T-helper 1 cell treated with Interleukin-12 subunit alpha and Interleukin-12 subunit beta and Interleukin-4 antibody, amounts not matched to agents 30 ng/mL and 1 ng/mL, for 36 hours (primary cell): ENCODE measurements around the gene IBTK. TPM values are rescaled to one million over a fixed set of nuclear protein-coding genes. Genes with fewer than 3 reads are reported as not detected.
"Not testable (repeated sequence)": the region's sequence is repeated elsewhere in the genome, so short reads cannot be mapped to it uniquely, and the experiment has no call there.

ENCODE experiments used
- intact Hi-C: fragments of 100-400 bp; cut with micrococcal nuclease; formaldehyde crosslinking; loops from one replicate; pipeline ENCODE4 v1.15.1; 2024
- total RNA-seq: library from RNA; stranded (reverse); gene quantifications from 2 replicates; pipeline ENCODE4 v1.2.3, GENCODE V29; 2022

Gene IBTK, protein sequence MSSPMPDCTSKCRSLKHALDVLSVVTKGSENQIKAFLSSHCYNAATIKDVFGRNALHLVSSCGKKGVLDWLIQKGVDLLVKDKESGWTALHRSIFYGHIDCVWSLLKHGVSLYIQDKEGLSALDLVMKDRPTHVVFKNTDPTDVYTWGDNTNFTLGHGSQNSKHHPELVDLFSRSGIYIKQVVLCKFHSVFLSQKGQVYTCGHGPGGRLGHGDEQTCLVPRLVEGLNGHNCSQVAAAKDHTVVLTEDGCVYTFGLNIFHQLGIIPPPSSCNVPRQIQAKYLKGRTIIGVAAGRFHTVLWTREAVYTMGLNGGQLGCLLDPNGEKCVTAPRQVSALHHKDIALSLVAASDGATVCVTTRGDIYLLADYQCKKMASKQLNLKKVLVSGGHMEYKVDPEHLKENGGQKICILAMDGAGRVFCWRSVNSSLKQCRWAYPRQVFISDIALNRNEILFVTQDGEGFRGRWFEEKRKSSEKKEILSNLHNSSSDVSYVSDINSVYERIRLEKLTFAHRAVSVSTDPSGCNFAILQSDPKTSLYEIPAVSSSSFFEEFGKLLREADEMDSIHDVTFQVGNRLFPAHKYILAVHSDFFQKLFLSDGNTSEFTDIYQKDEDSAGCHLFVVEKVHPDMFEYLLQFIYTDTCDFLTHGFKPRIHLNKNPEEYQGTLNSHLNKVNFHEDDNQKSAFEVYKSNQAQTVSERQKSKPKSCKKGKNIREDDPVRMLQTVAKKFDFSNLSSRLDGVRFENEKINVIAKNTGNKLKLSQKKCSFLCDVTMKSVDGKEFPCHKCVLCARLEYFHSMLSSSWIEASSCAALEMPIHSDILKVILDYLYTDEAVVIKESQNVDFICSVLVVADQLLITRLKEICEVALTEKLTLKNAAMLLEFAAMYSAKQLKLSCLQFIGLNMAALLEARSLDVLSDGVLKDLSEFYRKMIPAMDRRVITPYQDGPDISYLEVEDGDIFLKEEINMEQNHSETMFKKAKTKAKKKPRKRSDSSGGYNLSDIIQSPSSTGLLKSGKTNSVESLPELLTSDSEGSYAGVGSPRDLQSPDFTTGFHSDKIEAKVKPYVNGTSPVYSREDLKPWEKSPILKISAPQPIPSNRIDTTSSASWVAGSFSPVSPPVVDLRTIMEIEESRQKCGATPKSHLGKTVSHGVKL (N-terminal part only)
- total RNA-seq = 34.9 and 37.1 TPM in 2 replicates

DNA sequence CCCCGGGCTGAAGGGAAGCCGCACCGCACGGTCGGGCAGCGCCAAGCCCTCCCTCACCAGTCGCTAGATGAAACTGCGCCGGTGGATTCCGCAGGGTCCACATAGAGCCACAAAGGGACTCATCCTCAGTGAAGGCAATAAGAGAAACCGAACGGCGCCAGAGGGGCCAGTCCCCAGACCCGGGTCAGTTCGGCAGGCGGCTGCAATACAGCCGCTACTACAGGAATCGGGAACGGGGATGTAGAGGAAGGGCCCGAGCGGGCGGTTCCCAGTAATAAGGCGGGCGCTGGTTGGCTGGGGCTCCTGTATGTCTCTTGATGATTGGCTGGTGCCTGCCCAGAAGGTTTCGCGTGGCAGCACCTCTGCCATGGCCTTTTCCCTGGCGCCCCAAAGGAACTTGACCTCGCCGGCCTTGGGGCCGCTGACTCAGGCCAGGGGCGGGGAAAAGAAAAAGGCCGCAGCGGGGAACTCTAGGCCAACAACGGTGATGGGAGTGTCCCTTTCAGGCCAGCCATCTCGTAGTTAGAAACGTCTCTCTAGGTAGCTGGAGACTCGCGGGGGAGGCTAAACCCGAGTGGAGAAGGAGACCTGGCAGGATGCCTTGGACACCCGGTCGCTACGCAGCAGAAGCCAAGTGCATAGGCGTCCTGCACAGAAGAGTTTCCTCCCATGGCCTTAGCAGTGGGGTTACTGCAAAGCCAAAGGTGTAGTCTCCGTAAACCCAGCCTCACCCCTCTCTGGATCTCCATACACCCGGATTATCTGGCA is at the start of gene IBTK:
TSS of gene IBTK (minus strand) at position 240 of the 768 bp plus-strand sequence. CDS start 7,258 bp downstream, outside the sequence.
- intact Hi-C loops = loop anchor here (1.0 to 2.0 kb wide), 7 partner anchors 34 to 1979 kb away; partner anchors contain the start of genes CEP162, CYB5R4, PGM3 and RWDD2A

DNA sequence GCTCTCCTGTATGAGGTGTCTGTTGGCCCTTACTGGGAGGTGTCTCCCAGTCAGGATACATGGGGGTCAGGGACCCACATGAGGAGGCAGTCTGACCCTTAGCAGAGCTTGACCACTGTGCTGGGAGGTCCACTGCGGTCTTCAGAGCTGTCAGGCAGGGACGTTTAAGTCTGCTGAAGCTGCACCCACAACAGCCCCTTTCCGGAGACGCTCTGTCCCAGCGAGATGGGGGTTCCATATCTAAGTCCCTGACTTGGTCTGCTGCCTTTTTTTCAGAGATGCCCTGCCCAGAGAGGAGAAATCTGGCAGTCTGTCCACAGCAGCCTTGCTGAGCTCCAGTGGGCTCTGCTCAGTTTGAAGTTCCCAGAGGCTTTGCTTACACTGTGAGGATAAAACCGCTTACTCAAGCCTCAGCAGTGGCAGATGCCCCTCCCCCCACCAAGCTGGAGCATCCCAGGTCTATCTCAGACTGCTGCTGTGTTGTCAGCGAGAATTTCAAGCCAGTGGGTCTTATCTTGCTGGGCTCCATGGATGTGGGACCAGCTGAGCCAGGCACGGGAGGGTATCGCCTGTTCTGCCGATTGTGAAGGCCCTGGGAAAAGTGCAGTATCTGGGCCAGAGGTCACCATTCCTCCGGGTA is 36.3 kb upstream of the IBTK start:
- intact Hi-C loops = no loop called here

DNA sequence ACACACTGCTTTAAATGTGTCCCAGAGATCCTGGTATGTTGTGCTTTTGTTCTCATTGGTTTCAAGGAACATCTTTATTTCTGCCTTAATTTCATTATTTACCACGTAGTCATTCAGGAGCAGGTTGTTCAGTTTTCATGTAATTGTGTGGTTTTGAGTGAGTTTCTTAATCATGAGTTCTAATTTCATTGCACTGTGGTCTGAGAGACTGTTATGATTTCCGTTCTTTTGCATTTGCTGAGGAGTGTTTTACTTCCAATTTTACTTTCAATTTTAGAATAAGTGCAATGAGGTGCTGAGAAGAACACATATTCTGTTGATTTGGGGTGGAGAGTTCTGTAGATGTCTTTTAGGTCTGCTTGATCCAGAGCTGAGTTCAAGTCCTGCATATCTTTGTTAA is 34.0 kb upstream of the IBTK start:
- intact Hi-C loops = loop anchor here (1.0 kb wide), 1 partner anchor 33 kb away; no protein-coding TSS in a partner anchor

DNA sequence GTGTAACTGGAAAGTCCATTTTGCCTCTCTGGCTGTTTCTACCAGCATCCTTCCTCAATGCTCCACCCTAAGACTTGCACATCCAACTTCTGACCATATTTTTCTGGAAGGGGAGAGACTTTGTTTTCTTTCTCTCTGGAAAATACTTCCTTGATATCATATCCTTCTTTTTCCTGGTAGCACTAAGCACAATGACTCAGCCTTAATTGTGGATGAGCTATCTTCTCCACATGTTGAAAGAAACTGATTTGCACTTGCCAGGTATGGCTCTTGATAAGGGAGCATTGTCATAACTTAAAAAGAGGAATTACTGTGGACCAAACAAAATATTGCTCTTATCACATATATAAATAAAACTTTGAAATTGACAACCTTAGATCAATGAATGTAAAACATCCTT is 30.1 kb upstream of the IBTK start:
- intact Hi-C loops = no loop called here

DNA sequence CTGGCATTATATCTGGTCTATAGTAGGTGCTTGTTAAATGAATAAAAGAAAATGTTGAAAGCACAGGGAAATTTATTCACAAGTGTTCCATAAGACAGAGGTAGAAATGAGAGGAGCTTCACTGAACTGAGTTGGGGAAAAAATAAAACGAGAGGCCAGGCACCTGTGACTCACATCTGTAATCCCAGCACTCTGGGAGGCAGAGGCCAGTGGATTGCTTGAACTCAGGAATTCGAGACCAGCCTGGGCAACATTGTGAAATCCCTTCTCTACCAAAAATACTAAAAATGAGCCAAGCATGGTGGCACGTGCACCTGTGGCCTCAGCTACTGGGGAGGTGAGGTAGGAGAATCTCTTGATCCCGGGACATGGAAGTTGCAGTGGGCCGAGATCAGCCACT is 28.1 kb upstream of the IBTK start:
- intact Hi-C loops = no loop called here

DNA sequence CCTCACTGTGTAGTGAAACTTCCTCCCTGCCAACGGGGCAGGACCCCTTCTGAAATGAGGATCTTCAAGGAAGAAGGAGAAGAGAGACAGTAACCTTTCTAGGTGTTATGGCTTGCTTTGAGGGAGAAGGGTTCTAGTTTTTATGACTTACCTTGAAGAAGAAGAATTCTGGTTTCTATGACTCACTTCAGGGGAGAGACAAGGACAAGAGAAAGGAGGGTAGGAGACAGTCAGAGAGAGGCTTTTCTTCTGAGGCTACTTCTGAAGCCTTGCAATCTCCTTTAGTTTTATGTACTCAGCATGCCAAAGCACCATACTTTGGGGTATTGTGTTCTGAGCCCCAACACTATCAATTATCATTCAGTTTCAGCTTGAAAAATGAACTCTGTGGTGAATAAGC is 25.8 kb upstream of the IBTK start:
- intact Hi-C loops = no loop called here

DNA sequence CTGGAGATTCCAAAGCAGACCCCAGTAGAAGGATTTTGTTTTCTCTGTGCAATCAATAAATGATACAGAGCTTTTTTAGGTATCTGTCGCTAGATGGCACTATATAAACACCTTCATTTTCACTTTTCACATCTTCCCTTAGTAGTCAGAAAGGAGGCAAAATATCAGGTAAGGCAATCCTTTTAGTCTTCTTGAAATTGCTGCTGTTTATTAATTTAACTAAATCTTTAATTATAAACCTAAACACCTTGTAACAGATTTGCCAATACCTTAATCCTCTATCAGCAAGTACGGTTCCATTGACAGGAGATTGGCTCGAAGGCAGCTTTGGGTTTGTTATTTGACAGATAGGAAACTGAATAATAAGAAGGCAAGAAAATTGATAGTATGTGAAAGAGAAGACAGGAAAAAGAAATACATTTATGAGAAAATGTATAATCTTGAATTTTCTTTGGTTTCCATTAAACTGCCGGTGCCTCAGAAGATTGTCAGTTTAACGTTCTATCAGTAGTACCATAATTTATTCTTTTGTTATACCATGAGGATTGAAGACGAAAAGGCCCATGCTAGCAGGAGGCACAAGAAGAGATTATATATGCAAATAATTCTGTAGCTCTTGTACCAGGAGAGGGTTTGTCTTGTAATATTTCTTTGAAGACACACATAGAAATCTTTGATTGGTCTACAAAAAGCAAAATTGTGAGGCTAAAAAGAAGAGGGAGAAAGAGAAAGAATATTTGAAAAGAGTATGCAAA is 23.5 kb upstream of the IBTK start:
- intact Hi-C loops = loop anchor here (1.0 to 2.0 kb wide), 4 partner anchors 320 to 1244 kb away; no protein-coding TSS in a partner anchor

DNA sequence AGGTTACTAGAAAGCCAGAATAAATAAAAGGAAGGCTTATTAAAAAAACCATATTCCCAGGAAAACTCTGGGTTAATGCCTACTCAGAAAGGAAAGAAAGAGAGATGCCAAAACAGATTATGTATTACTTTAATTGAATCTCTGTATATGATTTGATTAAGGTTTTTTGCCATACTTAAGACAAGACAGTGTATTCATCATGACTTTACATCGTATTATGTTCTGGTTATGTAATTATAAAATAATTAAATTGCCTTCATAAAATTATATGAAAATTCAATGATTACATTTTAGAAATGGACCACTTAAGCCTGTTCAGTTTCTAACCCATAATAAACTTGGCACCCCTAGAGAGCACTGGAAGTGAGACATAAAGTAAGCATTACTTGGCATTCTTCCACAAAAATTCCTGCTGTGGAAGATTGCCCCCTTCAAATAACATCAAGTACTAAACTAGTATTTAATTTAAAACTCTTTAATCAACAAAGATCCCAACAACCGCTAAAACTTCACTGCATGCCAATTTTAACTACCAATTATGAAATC is 20.8 kb upstream of the IBTK start:
- intact Hi-C loops = no loop called here

DNA sequence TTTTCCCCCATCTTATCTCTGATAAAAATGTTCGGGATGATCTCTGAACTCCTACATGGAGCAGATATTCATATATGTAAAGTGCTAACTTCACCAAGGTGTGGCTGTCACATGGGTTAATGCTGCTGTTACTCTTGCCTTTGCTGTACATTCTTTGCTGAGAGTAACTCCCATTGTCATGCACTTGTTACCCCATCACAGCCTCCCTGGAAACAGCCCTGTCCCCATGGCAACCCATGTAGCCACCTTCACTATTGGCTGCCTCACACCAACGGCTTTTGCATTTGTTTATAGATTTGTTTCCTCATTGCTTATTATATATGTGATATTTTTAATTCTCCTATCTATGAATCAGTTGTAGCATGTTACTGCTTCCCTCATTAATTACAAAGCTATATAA is 17.3 kb upstream of the IBTK start:
- intact Hi-C loops = no loop called here

DNA sequence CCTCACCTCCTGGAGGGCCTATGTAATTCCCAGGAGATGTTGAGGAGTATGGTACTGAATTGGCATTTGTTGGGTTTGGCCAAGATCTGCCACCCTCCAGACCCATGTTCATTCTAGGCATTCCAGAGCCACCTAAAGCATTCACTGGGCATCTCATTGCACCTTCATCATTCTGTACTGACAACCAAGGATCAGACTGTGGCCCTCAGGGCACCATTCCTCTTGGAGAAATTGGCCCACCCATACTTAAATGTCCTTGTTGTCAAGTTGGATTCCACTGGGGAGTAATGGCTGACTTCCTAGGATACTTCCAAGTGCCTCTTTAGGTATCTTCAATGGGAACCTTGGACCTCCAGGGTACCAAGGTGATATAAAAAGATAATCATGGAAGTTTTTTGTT is 16.8 kb upstream of the IBTK start:
- intact Hi-C loops = no loop called here

DNA sequence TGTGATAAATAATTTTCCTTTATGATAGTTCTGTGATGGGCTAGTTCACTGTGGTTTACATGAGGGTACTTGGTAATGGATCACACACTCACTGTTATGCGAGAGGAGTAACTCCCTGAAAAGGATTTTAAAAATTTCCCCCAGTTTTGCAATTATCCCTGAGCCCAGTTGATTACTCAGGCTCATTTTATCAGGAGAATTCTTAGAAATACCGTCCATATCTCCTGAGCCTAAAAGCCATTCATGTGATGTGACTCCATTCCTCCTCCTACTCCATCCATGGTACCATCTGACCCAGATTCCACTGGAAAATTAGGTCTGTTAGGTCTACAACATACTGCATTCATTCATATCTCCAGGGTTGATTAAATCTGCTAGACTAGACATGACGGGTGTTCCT is 16.4 kb upstream of the IBTK start:
- intact Hi-C loops = no loop called here

DNA sequence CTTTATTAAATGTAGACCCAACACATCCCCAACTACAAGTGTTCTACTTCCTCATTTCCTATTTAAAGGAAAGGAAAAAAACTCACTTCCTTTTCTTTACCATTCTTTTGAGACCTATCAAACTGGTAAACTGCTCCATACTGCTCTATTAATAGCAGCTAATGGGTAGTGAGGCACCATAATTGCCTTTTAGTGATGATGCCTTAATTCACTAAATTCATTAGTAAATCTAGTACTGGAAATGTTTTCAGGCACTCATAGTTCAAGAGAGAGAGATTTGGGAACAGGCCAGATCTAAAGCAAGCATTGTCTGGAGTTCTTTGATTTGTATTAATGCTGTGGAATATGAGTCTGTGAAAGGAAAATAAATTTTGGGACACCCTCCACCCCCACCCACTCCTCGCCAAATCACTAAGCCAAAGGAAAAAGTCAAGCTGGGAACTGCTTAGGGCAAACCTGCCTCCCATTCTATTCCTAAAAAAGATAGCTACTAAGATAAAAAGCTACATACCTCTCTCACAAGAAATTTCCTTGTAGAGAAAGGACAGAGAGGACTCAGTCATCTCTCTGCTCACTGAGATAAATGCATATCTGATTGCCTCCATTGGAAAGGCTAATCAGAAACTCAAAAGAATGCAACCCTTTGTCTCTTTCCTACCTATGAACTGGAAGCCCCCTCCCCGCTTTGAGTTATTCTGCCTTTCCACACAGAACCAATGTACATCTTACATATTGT is 13.6 kb upstream of the IBTK start:
- intact Hi-C loops = no loop called here

DNA sequence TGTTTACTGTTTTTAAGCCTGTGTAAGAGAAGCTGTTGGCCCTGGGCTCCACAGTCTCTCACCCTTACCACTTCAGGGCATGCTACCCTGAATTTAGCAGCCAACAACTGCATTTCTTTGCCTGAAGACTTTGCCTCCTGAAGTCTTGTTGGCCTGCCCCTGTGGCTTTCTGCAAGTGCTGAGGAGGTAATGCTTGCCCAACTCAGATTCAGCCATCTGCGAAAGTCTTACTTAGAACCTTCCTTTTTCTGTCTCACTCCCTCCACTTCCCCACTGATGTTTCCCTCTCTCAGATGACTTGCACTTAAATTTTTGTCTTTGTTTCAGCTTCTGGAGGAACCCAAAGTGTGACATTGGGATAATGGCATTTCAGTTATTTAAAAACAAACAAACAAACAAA is 11.8 kb upstream of the IBTK start:
- intact Hi-C loops = no loop called here

DNA sequence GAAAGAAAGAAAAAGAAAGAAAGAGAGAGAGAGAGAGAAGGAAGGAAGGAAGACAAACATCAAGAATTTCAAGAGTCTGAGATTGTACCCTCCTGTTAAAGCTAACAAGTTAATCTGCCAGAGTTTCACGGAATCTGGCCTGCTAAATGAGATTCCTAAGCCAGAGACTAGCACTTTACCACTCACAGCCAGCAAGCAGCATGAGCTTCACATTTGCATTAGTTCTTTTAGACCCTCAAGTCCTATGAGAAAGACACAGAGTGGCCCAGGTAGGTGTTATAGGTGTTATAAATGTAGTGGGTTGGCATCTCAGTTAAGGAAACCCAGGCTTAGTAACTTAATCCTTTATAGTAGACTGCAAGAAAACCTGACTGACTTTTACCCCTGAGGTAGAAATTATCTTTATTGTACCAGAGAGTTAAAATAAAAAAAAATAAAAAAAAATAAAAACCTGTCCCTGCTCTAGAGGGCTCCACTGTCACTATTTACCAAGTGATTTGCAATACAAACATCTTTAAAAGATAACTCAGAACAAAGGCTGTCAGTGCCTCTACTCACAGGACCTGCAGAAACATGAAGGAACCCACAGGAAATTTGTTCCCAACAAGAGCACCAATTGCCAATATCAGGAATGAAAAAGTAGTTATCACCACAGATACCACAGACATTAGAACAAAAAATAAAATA is 9.7 kb upstream of the IBTK start:
- intact Hi-C loops = no loop called here

DNA sequence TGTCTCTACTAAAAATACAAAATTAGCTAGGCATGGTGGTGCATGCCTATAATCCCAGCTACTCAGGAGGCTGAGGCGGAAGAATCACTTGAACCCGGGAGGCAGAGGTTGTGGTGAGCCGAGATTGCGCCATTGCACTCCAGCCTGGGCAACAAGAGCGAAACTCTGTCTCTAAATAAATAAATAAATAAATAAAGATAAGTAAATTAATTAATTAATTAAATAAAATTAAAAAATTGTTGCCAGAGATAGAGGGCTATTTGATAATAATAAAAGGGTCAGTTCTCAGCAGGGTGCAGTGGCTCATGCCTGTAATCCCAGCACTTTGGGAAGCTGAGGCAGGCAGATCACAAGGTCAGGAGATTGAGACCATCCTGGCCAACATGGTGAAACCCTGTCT is 7.2 kb upstream of the IBTK start:
- intact Hi-C loops = not testable (repeated sequence)

DNA sequence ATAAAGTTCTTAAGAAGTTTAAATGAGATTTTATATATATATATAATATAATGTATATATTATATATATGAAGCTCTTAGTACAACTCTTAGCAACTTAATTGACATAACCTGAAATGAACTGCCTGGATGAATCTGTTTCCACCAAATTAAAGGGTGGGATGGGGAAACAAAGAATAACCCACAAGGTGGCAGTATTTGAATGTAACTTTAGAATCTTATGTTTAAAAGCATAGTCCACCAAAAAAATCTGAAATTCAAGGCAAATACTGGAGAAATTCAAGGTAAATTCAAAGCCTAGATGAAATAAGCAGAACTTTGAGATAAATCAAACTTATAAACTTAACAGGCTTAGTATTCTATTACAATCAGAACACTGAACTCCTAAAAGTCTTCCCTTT is 4.4 kb upstream of the IBTK start:
- intact Hi-C loops = loop anchor here (1.0 kb wide), 4 partner anchors 43 to 963 kb away; no protein-coding TSS in a partner anchor

DNA sequence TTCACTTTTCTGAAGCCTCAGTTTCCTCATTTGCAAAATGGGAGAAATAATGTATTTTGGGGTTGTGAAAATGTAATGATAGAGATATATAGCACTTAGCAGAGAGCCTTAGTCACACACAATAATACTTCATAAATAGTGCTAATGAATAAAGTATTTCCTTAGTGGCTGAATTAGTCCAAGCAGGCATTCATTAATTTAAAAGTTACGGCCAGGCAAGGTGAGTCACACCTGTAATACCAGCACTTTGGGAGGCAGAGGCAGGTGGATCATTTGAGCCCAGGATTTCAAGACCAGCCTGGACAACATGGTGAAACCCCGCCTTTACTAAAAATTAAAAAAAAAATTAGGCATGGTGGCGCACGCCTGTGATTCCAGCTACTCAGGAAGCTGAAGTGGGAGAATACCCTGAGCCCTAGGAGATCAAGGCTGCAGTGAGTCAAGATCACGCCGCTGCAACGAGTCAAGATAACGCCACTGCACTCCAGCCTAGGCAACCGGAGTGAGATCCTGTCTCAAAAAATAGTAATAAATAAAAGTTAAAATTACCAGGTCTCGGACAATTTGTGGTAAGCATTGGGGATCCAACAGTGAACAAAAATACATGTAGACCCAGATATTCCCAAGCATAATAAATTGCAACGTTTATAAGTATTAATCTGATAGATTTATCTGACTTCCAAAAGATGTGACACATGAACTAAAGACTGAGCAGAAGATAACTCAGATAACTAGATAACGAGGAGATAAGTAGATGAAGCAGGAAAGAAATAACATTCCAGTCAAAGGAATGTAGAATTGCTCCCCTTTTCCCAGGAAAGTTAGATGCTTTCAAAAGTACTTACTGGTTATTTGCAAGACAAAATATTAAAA is 2.1 kb upstream of the IBTK start:
- intact Hi-C loops = no loop called here
